KMS-11 (cell line): ENCODE data around the gene PIH1D1.

Experiments
- H2AFZ ChIP-seq: fragments of 200-600 bp; sonication (generic); 2 replicates; pipeline ENCODE4 v1.6.1; 2016; ENCODE audit warnings: antibody characterized with exemption, mixed run types, low read depth
- H3K27ac ChIP-seq: fragments of 200-600 bp; sonication (generic); 2 replicates; pipeline ENCODE4 v1.6.1; 2016; ENCODE audit warnings: mild to moderate bottlenecking, mixed run types
- H3K27me3 ChIP-seq: fragments of 200-600 bp; sonication (generic); 2 replicates; pipeline ENCODE4 v1.6.1; 2017; ENCODE audit warnings: mild to moderate bottlenecking, low read depth, mixed run types, moderate library complexity; ENCODE audit not compliant: insufficient read depth
- H3K36me3 ChIP-seq: fragments of 200-600 bp; sonication (generic); 2 replicates; pipeline ENCODE4 v1.6.1; 2017; ENCODE audit warnings: mild to moderate bottlenecking, mixed run types; ENCODE audit not compliant: insufficient read depth
- H3K4me1 ChIP-seq: fragments of 200-600 bp; sonication (generic); 2 replicates; pipeline ENCODE4 v1.6.1; 2016; ENCODE audit warnings: mild to moderate bottlenecking, low read depth, mixed run types; ENCODE audit not compliant: poor library complexity, severe bottlenecking
- H3K4me2 ChIP-seq: fragments of 200-600 bp; sonication (generic); 2 replicates; pipeline ENCODE4 v1.7.0; 2016; ENCODE audit warnings: mild to moderate bottlenecking, mixed run types
- H3K4me3 ChIP-seq: fragments of 200-600 bp; sonication (generic); IDR thresholded peaks from 2 replicates; pipeline ENCODE4 v1.6.1; 2017; ENCODE audit warnings: low read depth, low read length, mixed read lengths; ENCODE audit not compliant: insufficient read depth
- H3K79me2 ChIP-seq: fragments of 200-600 bp; sonication (generic); 2 replicates; pipeline ENCODE4 v1.6.1; 2016; ENCODE audit warnings: low read depth, mixed run types; ENCODE audit not compliant: insufficient read depth
- H3K9ac ChIP-seq: fragments of 200-600 bp; sonication (generic); 2 replicates; pipeline ENCODE4 v1.6.1; 2016; ENCODE audit warnings: mild to moderate bottlenecking, mixed run types
- H4K20me1 ChIP-seq: fragments of 200-600 bp; sonication (generic); 2 replicates; pipeline ENCODE4 v1.6.1; 2016; ENCODE audit warnings: mild to moderate bottlenecking, mixed run types; ENCODE audit not compliant: insufficient read depth
- CTCF ChIP-seq: fragments of 200-600 bp; sonication (generic); conservative IDR thresholded peaks from 2 replicates; pipeline ENCODE4 v1.6.1; 2017; ENCODE audit warnings: low read depth, mild to moderate bottlenecking, antibody characterized with exemption, low read length, moderate library complexity, mixed read lengths

PIH1D1 gene

DNA sequence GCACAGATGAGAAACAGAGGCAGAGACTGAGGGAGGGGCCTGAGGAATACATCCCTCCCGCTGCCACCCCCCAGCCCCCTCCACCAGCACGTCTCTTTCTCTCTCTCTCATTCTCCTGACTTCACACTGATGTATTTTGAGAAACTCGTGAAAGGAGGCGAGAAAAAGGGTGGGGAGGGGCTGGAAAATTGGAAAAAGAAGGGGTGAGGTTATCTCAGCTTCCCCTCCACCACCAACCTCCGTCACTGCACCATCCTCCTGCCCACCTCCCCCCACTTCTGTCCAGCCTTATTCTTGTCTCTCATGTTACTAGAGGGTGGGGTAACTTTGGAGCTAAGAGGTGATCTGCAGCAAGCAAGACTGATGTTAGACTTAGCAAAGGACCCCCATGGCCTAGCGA, 11.8 kb downstream of the PIH1D1 start:
- no peak overlapping the region for H3K4me3 ChIP-seq
- no peaks in the 10 kb centered on the region for H3K36me3 ChIP-seq
- no peak overlapping the region for H3K4me2 ChIP-seq
- H3K27ac ChIP-seq, result no peak overlapping the region
- peaks cover 16% of the 10 kb centered on the region for H3K4me1 ChIP-seq
- no peaks in the 10 kb centered on the region for H4K20me1 ChIP-seq
- H3K27me3 ChIP-seq, result peaks cover 77% of the 10 kb centered on the region
- no peak for TF ChIP-seq CTCF
- no peaks in the 10 kb centered on the region for H3K79me2 ChIP-seq
- no peak overlapping the region for H3K9ac ChIP-seq
- H2AFZ ChIP-seq, result no peak overlapping the region

GRCh38 chr19:49438261-49438660, 13.4 kb downstream of the PIH1D1 start:
- Histone ChIP-seq H4K20me1 (no peaks in the 10 kb centered on the region), H3K9ac (no peak overlapping the region), H3K27ac (no peak overlapping the region), H3K79me2 (no peaks in the 10 kb centered on the region), H3K4me3 (no peak overlapping the region), H3K4me1 (peaks cover 10% of the 10 kb centered on the region), H3K36me3 (no peaks in the 10 kb centered on the region), H3K4me2 (no peak overlapping the region), H2AFZ (no peak overlapping the region), H3K27me3 (peaks cover 91% of the 10 kb centered on the region)
- TF ChIP-seq CTCF, result no peak

DNA sequence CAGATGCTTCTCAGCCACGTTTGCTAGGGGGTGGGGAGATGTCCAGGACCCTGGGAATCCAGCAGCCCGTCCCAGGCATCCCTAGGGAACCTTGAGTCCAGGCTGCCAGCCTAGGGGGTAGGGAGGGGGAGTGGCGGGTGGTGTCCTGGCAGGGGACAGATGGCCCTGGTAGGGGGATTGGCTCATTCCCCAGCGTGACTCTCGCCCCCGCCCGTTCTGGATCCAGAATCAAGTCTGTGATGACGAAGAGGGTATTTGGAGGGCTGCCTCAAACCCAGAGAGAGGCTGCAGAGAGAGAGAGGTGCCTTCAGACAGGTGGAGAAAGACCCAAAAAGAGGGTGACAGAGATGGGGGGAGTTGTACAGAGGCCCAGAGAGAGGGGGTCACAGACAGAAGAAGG, 14.4 kb downstream of the PIH1D1 start:
- H3K36me3 ChIP-seq, result no peaks in the 10 kb centered on the region
- H3K79me2 ChIP-seq, result no peaks in the 10 kb centered on the region
- no peak for TF ChIP-seq CTCF
- no peak overlapping the region for H3K27ac ChIP-seq
- peaks cover 99% of the 10 kb centered on the region for H3K27me3 ChIP-seq
- H3K4me1 ChIP-seq, result peaks cover 7% of the 10 kb centered on the region
- no peak overlapping the region for H3K4me2 ChIP-seq
- no peak overlapping the region for H2AFZ ChIP-seq
- H3K9ac ChIP-seq, result no peak overlapping the region
- H4K20me1 ChIP-seq, result no peaks in the 10 kb centered on the region
- H3K4me3 ChIP-seq, result no peak overlapping the region

DNA sequence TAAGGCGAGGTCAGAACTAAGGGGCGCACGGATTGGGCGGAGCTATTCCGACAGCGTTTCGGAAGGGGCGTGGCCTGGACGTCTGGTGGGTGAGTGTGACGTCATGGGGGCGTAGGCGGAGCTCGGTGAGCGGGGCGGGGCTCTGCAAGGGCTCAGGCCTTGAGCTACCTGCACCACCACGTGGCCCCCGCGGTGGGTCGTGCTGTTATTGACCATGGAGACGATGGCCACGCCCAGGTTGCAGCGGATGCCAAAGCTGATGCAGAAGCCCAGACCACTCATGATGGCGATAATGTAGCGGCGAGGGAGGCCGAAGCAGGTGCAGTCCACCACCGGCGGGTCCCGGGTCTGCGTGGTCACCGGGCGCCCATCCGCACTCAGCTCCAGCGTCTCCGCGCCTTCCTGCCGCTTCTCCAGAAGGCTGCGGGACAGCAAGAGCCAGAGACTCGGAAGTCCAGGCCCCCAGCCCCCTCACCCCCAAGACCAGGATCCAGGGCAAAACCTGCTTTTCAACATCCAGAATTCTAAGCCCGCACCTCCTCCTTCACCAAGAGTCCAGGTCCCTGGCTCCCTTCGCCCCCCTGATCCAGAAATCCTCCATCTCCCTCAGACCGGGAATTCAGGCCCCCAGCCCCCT, 15.1 kb downstream of the PIH1D1 start:
- Histone ChIP-seq H3K27me3 (peaks cover 98% of the 10 kb centered on the region), H3K9ac (no peak overlapping the region), H3K4me1 (peaks cover under 1% of the 10 kb centered on the region), H3K27ac (no peak overlapping the region), H2AFZ (peak overlapping the region; percentile 1; the same call in 1 of the 2 replicates), H4K20me1 (no peaks in the 10 kb centered on the region), H3K79me2 (no peaks in the 10 kb centered on the region), H3K4me3 (no peak overlapping the region), H3K4me2 (no peak overlapping the region; the same call in 1 of the 2 replicates), H3K36me3 (no peaks in the 10 kb centered on the region)
- TF ChIP-seq CTCF, result no peak
